IMR-90 (cell line): ENCODE data around the gene UST.

ENCODE experiments used
- CEBPB ChIP-seq: IDR thresholded peaks from 2 replicates; pipeline ENCODE4 v1.6.1; 2012; ENCODE audit warnings: low read depth, low read length, improper control_type of control experiment
- CTCF ChIP-seq: conservative IDR thresholded peaks from 2 replicates; pipeline ENCODE4 v1.5.1; 2012; ENCODE audit warnings: mild to moderate bottlenecking, low read depth, low read length, improper control_type of control experiment
- MAFK ChIP-seq: IDR thresholded peaks from 2 replicates; pipeline ENCODE4 v1.6.1; 2012; ENCODE audit warnings: low read depth, low read length, improper control_type of control experiment
- MAZ ChIP-seq: IDR thresholded peaks from 2 replicates; pipeline ENCODE4 v1.6.1; 2012; ENCODE audit warnings: low read depth, mild to moderate bottlenecking, low read length, improper control_type of control experiment, moderate library complexity, borderline replicate concordance
- MXI1 ChIP-seq: IDR thresholded peaks from 2 replicates; pipeline ENCODE4 v1.6.1; 2012; ENCODE audit warnings: low read depth, mild to moderate bottlenecking, low read length, moderate library complexity, borderline replicate concordance
- POLR2A ChIP-seq: IDR thresholded peaks from 2 replicates; pipeline ENCODE4 v1.6.1; 2012; ENCODE audit warnings: mild to moderate bottlenecking, low read depth, low read length
- RAD21 ChIP-seq: IDR thresholded peaks from 2 replicates; pipeline ENCODE4 v1.6.1; 2012; ENCODE audit warnings: low read length, improper control_type of control experiment
- RCOR1 ChIP-seq: IDR thresholded peaks from 2 replicates; pipeline ENCODE4 v1.6.1; 2012; ENCODE audit warnings: mild to moderate bottlenecking, low read length, improper control_type of control experiment; ENCODE audit not compliant: insufficient replicate concordance
- RFX5 ChIP-seq: IDR thresholded peaks from 2 replicates; pipeline ENCODE4 v1.8.0; 2012; ENCODE audit warnings: low read depth, mild to moderate bottlenecking, low read length, moderate library complexity
- SMC3 ChIP-seq: fragments of 150-350 bp; IDR thresholded peaks from 2 replicates; pipeline ENCODE4 v1.6.1; 2016; ENCODE audit warnings: low read depth, mild to moderate bottlenecking, antibody characterized with exemption, low read length, moderate library complexity
- USF2 ChIP-seq: fragments of 150-350 bp; IDR thresholded peaks from 2 replicates; pipeline ENCODE4 v1.6.1; 2017; ENCODE audit warnings: mild to moderate bottlenecking, antibody characterized with exemption, low read length, low read depth

GRCh38 chr6:148831531-148831930, 84.7 kb downstream of the UST start:
- no peak for TF ChIP-seq POLR2A
- TF ChIP-seq MXI1: no peak
- TF ChIP-seq RFX5: no peak
- TF ChIP-seq CTCF: no peak
- no peak for TF ChIP-seq SMC3
- TF ChIP-seq RCOR1: no peak
- TF ChIP-seq MAFK: no peak
- no peak for TF ChIP-seq USF2
- no peak for TF ChIP-seq CEBPB
- TF ChIP-seq MAZ: no peak
- TF ChIP-seq RAD21: no peak
